ENCODE measurements around the gene UNC5C. TPM values are rescaled to one million over a fixed set of nuclear protein-coding genes. Genes with fewer than 3 reads are reported as not detected.
A peak's percentile ranks its signal among the peaks of the same experiment; 100 is the strongest.
"Not testable (repeated sequence)": the region's sequence is repeated elsewhere in the genome, so short reads cannot be mapped to it uniquely, and the experiment has no call there.

The UNC5C gene
- total RNA-seq, 2 experiments from 2014 or later, result not detected

GRCh38 chr4:95181996-95182306 is 366.8 kb downstream of the UNC5C start:
- no peak for DNase-seq
- H3K9me3 Mint-ChIP-seq, result no peaks in the 10 kb centered on the region
- H3K27me3 Mint-ChIP-seq, result no peaks in the 10 kb centered on the region
- no peaks in the 10 kb centered on the region for H3K4me1 Mint-ChIP-seq (ENCODE audit: low read depth)
- ATAC-seq, result no peak
- CTCF ChIA-PET, result no interaction called here
- intact Hi-C loops (cut with micrococcal nuclease), result no loop called here
- TF ChIP-seq CTCF (IDR thresholded peaks at IDR 0.05), result no peak
- no peak overlapping the region for H3K4me3 Mint-ChIP-seq
- H3K27ac Mint-ChIP-seq, result no peak overlapping the region
- POLR2A ChIA-PET, result no interaction called here
- H3K36me3 Mint-ChIP-seq (ENCODE audit: low read depth), result no peaks in the 10 kb centered on the region

- Mint-ChIP-seq H3K4me1 (ENCODE audit: low read depth) (no peaks in the 10 kb centered on the region), H3K9me3 (no peaks in the 10 kb centered on the region), H3K27ac (no peak overlapping the region), H3K4me3 (no peak overlapping the region), H3K27me3 (no peaks in the 10 kb centered on the region), H3K36me3 (ENCODE audit: low read depth) (no peaks in the 10 kb centered on the region)
- DNase-seq (peak; percentile 42), ATAC-seq (peak; percentile 66)
- TF ChIP-seq CTCF (IDR thresholded peaks at IDR 0.05), result no peak
- intact Hi-C loops (cut with micrococcal nuclease), result no loop called here
- CTCF ChIA-PET, result no interaction called here
- POLR2A ChIA-PET, result no interaction called here
These were observed 367.4 kb downstream of the UNC5C start for GRCh38 chr4:95181243-95181995.

GRCh38 chr4:95180531-95181242 is 368.1 kb downstream of the UNC5C start:
- DNase-seq (no peak), ATAC-seq (no peak)
- Mint-ChIP-seq H3K4me3 (no peak overlapping the region), H3K9me3 (no peaks in the 10 kb centered on the region), H3K27me3 (no peaks in the 10 kb centered on the region), H3K27ac (no peak overlapping the region), H3K36me3 (ENCODE audit: low read depth) (no peaks in the 10 kb centered on the region), H3K4me1 (ENCODE audit: low read depth) (no peaks in the 10 kb centered on the region)
- ChIA-PET POLR2A (no interaction called here), CTCF (no interaction called here)
- TF ChIP-seq CTCF (IDR thresholded peaks at IDR 0.05), result no peak
- intact Hi-C loops (cut with micrococcal nuclease), result no loop called here

- no peak for TF ChIP-seq CTCF (IDR thresholded peaks at IDR 0.05)
- no peak overlapping the region for H3K4me3 Mint-ChIP-seq
- no peaks in the 10 kb centered on the region for H3K27me3 Mint-ChIP-seq
- H3K36me3 Mint-ChIP-seq (ENCODE audit: low read depth), result no peaks in the 10 kb centered on the region
- H3K27ac Mint-ChIP-seq, result no peak overlapping the region
- ATAC-seq (no peak), DNase-seq (no peak)
- intact Hi-C loops (cut with micrococcal nuclease), result no loop called here
- no peaks in the 10 kb centered on the region for H3K4me1 Mint-ChIP-seq (ENCODE audit: low read depth)
- ChIA-PET POLR2A (no interaction called here), CTCF (no interaction called here)
- no peaks in the 10 kb centered on the region for H3K9me3 Mint-ChIP-seq
These were observed 369.8 kb downstream of the UNC5C start for GRCh38 chr4:95178938-95179337.

- H3K27me3 Mint-ChIP-seq; H3K36me3 Mint-ChIP-seq (ENCODE audit: low read depth); DNase-seq; ATAC-seq; intact Hi-C loops (cut with micrococcal nuclease); H3K4me1 Mint-ChIP-seq (ENCODE audit: low read depth); POLR2A ChIA-PET; H3K9me3 Mint-ChIP-seq; H3K4me3 Mint-ChIP-seq; CTCF ChIA-PET; H3K27ac Mint-ChIP-seq: not testable (repeated sequence)
These were observed 377.4 kb downstream of the UNC5C start for GRCh38 chr4:95171377-95171776.

Data from activated CD8-positive, alpha-beta T cell treated with anti-CD3 and anti-CD28 coated beads for 36 hours (primary cell).